Hepatic stellate cell (primary cell): ENCODE results near the gene HSPA12B.

ENCODE experiments used
- DNase-seq: peaks from one replicate; pipeline ENCODE4 v3.0.0; 2011; ENCODE audit warnings: low spot score

The HSPA12B gene

GRCh38 chr20:3732327-3733118, at the start of gene HSPA12B:
TSS of gene HSPA12B (plus strand) at chr20:3732685. CDS start at chr20:3738675, 5,990 bp downstream.
- no peak for DNase-seq

- no peak for DNase-seq
Measured at GRCh38 chr20:3685341-3685740, 47.1 kb upstream of the HSPA12B start.

GRCh38 chr20:3686421-3686820, 46.1 kb upstream of the HSPA12B start:
- no peak for DNase-seq

- peak; percentile 87 for DNase-seq
Measured at GRCh38 chr20:3686867-3687321, 45.6 kb upstream of the HSPA12B start.

- peak; percentile 88 for DNase-seq
Measured at GRCh38 chr20:3687655-3688054, 44.8 kb upstream of the HSPA12B start.

- DNase-seq, result no peak
Measured at GRCh38 chr20:3689978-3690377, 42.5 kb upstream of the HSPA12B start.

- DNase-seq, result no peak
Measured at GRCh38 chr20:3690413-3690812, 42.1 kb upstream of the HSPA12B start.

GRCh38 chr20:3691306-3691705, 41.2 kb upstream of the HSPA12B start:
- no peak for DNase-seq

- no peak for DNase-seq
Measured at GRCh38 chr20:3691897-3692296, 40.6 kb upstream of the HSPA12B start.

- no peak for DNase-seq
Measured at GRCh38 chr20:3692706-3693294, 39.7 kb upstream of the HSPA12B start.

GRCh38 chr20:3693376-3693775, 39.1 kb upstream of the HSPA12B start:
- DNase-seq, result no peak

- DNase-seq, result no peak
Measured at GRCh38 chr20:3694864-3695263, 37.6 kb upstream of the HSPA12B start.

GRCh38 chr20:3696200-3696599, 36.3 kb upstream of the HSPA12B start:
- no peak for DNase-seq

GRCh38 chr20:3696745-3697587, 35.5 kb upstream of the HSPA12B start:
- DNase-seq, result no peak

GRCh38 chr20:3697588-3698305, 34.7 kb upstream of the HSPA12B start:
- no peak for DNase-seq

- DNase-seq, result no peak
Measured at GRCh38 chr20:3698591-3699001, 33.9 kb upstream of the HSPA12B start.

- no peak for DNase-seq
Measured at GRCh38 chr20:3699037-3699436, 33.4 kb upstream of the HSPA12B start.

GRCh38 chr20:3701061-3701998, 31.2 kb upstream of the HSPA12B start:
- DNase-seq, result no peak

GRCh38 chr20:3702611-3703391, 29.7 kb upstream of the HSPA12B start:
- DNase-seq, result no peak

GRCh38 chr20:3704087-3704486, 28.4 kb upstream of the HSPA12B start:
- no peak for DNase-seq
